ENCODE data around the gene DMRTC2.

DMRTC2 gene

DNA sequence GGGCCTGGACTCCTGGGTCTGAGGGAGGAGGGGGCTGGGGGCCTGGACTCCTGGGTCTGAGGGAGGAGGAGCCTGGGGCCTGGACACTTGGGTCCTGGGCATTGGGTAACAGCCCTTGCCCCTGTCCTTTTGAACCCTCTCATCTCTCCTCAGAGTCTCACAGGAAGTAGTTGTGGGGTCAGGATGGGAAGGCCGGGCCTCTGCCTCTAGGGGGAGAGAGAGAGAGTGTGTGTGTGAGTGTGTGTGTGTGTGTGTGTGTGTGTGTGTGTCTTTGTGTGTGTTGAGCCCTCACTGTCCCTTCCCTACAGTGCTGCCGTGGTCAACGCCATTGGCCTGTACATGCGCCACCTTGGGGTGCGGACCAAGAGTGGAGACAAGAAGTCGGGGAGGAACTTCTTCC lies 49.1 kb downstream of the DMRTC2 start:
- DNase-seq: no peak

DNA sequence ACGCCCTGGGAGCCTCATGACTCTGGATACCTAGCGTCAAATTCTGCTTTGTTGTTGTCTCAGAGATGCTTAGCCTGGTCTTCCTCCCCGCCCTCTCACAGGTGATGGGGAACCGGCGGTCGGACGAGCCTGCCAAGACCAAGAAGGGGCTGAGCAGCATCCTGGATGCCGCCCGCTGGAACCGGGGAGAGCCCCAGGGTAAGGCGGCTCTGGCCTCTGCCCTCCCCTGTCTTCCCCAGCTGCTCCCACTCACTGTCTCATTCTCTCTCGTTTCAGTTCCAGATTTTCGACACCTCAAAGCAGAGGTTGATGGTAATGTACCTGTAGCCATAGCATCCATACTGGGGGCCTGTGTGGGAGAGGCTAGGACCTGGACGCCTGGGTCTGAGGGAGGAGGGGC lies 49.5 kb downstream of the DMRTC2 start:
- no peak for DNase-seq

DNA sequence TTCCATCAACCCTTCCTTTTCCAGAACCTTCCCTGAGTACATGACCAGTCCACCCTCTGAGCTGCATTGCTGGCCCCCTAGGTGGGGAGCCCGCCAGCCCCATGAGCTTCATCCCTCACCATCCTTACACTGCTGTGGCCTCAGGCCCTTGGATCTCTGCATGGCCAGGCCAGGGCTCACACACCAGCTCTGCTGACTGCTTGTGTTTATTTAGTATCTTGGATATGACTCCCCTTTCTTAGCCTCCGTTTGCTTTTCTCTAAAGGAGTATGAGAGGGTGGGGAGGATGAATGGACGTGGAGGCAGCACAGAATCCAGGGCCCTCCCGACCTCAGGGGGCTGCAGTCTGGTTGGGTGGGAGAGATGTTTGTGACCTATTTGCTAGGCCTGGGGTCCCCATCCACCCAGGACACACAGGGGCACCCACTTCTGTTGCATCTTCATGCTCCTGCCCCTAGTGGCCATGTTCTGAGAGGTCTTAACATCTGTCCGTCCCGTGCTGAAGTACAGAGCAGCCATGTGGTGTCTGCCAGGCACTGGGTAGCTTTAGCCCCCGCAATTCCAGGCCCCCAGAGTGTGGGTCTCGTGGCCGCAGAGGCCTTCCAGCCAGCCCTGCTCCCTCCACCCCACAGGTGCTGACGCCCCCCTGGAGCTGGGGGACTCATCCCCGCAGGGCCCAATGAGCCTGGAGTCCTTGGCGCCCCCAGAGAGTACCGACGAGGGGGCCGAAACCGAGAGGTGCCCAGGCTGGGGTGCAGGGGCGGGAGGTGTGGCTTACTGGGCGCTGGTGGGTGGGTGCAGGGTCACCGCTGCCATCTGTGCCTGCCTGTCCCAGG lies 51.1 kb downstream of the DMRTC2 start:
- no peak for DNase-seq

DNA sequence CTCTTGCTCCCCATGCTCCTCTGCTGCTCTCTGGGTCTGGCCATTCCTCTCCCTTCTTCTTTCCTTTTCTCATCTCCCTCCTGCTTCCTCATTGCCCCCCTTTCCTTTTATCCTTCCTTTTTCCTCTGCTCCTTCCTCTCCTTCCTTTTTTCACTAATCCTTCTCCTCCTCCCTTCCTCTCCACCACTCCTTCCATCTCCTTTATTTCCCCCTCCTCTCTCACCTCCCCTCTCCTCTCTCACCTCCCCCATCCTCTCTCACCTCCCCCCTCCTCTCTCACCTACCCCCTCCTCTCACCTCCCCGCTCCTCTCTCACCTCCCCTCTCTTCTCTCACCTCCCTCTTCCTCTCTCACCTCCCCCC lies 51.7 kb downstream of the DMRTC2 start:
- no peak for DNase-seq

DNA sequence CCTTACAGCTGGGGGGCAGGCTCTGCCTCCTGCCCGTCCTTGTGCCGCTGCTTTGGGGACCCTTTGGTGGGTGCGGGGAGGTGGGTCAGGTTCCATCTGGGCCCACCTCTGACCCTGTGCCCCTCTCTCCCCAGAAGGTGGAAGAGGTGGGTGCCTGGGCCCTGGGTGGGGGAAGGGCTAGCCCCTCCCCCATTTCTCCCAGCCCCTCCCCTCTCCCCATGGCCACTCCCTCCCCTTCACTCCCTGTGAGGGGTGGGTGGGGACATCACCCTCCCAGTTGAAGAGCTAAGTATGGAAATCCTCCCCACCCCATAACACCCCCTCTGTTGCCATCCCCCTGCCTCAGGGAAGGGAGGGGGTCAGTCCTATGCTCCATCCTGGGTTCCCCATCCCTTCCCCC lies 52.3 kb downstream of the DMRTC2 start:
- DNase-seq: no peak

DNA sequence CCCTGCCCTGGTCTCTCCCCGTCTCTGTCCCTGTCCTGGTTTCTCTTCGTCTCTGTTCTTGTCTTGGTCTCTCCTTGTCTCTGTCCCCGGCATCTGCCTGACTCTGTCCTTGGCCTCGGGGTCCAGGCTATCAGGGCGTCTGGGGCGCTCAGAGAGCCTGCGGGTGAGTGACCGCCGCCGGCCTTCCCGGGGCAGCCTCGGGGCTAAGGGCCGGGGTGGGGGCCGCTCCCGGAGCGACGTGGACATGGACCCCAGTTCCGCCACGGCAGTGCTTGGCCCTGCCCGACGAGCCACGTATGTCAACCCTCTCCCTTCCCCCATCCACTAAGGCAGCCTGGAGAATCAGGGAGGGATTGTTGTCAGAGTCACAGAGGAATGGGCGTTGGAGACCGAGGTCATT lies 53.0 kb downstream of the DMRTC2 start:
- no peak for DNase-seq

DNA sequence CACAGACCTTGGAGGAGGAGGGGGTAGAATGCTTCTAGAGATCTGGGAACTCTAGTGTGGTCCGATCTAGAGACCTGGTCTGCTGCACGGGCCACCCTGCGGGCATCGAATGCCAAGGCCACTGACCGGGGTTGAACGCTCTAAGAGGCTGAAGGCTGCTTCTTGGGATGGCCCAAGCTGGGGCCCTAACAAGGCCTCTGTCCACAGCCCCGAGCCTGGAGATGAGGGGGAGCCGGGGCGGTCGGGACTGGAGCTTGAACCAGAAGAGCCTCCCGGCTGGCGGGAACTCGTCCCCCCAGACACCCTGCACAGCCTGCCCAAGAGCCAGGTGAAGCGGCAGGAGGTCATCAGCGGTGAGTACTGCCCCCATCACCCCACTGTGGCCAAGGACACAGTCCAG lies 53.4 kb downstream of the DMRTC2 start:
- DNase-seq: no peak

All from islet precursor cell (in vitro differentiated cells).